CD14-positive monocyte (primary cell): ENCODE data around the gene ABCC4. TPM values are rescaled to one million over a fixed set of nuclear protein-coding genes. Genes with fewer than 3 reads are reported as not detected.
"Not testable (repeated sequence)": the region's sequence is repeated elsewhere in the genome, so short reads cannot be mapped to it uniquely, and the experiment has no call there.

Experiments
- DNase-seq, 3 donors: peaks; one replicate each; pipeline ENCODE4 v3.0.0-alpha.2; 2011 to 2022
- H2AFZ ChIP-seq: 2 replicates; pipeline ENCODE4 v1.6.0; 2012; ENCODE audit warnings: mild to moderate bottlenecking, low read depth, low read length, inconsistent platforms; ENCODE audit not compliant: insufficient read depth, poor library complexity, severe bottlenecking
- H3K27ac ChIP-seq, 2 donors: 1 replicate in 1 of 2; 2 replicates in 1 of 2; pipeline ENCODE4 v1.5.1; 2012 to 2013; ENCODE audit warnings: low read length in 2 of 2, control low read depth in 1 of 2, inconsistent platforms in 1 of 2, low read depth in 1 of 2, mild to moderate bottlenecking in 1 of 2
- H3K27me3 ChIP-seq, 2 donors: one replicate each; pipeline versions ENCODE4 v1.6.0 to v1.6.1; 2011 to 2013; ENCODE audit warnings: low read length in 2 of 2; ENCODE audit not compliant: control insufficient read depth in 2 of 2, insufficient read depth in 2 of 2
- H3K36me3 ChIP-seq, 2 donors: replicated peaks in 1 of 2; 1 replicate in 1 of 2; 2 replicates in 1 of 2; pipeline versions ENCODE4 v1.5.1 to v1.6.1; 2012 to 2013; ENCODE audit warnings: low read length in 2 of 2, control low read depth in 1 of 2, inconsistent platforms in 1 of 2, mild to moderate bottlenecking in 1 of 2; ENCODE audit not compliant: insufficient read depth in 2 of 2, control insufficient read depth in 1 of 2
- H3K4me1 ChIP-seq, 2 donors: 1 replicate in 1 of 2; 2 replicates in 1 of 2; pipeline versions ENCODE4 v1.5.1 to v1.6.1; 2012 to 2013; ENCODE audit warnings: low read length in 2 of 2, control low read depth in 1 of 2, inconsistent platforms in 1 of 2, mild to moderate bottlenecking in 1 of 2, moderate library complexity in 1 of 2; ENCODE audit not compliant: insufficient read depth in 2 of 2, control insufficient read depth in 1 of 2
- H3K4me2 ChIP-seq: replicated peaks from 2 replicates; pipeline ENCODE3; 2012; ENCODE audit warnings: low read length, moderate library complexity, mild to moderate bottlenecking; ENCODE audit not compliant: poor library complexity, severe bottlenecking; ENCODE audit errors: extremely low read depth
- H3K4me3 ChIP-seq, 3 experiments: fragments of 200-600 bp in 1 of 3; sonication (generic) in 1 of 3; replicated peaks in 1 of 3; 1 replicate in 2 of 3; 2 replicates in 1 of 3; pipeline ENCODE4 v1.5.1; 2011 to 2013; ENCODE audit warnings: low read length in 3 of 3, mild to moderate bottlenecking in 3 of 3, control low read depth in 2 of 3, low read depth in 2 of 3, inconsistent platforms in 1 of 3, moderate library complexity in 1 of 3
- H3K79me2 ChIP-seq: 2 replicates; pipeline ENCODE4 v1.6.0; 2012; ENCODE audit warnings: mild to moderate bottlenecking, control low read depth, inconsistent platforms, low read length, moderate library complexity; ENCODE audit not compliant: insufficient read depth
- H3K9ac ChIP-seq: 2 replicates; pipeline ENCODE4 v1.6.0; 2017; ENCODE audit warnings: low read length, mild to moderate bottlenecking; ENCODE audit not compliant: insufficient read depth, poor library complexity, severe bottlenecking
- H3K9me3 ChIP-seq, 2 donors: replicated peaks in 1 of 2; 1 replicate in 1 of 2; 2 replicates in 1 of 2; pipeline versions ENCODE4 v1.5.1 to v1.6.1; 2012 to 2013; ENCODE audit warnings: low read length in 2 of 2, control low read depth in 1 of 2; ENCODE audit not compliant: control insufficient read depth in 1 of 2, insufficient read depth in 1 of 2
- H4K20me1 ChIP-seq: 2 replicates; pipeline ENCODE4 v1.6.0; 2012; ENCODE audit warnings: mild to moderate bottlenecking, low read length, control low read depth, moderate library complexity; ENCODE audit not compliant: insufficient read depth
- H3K27ac Mint-ChIP-seq, 7 donors: one replicate each; pipeline ENCODE4 v1.8.0; 2020; ENCODE audit warnings: mild to moderate bottlenecking in 7 of 7, mixed read lengths in 7 of 7, moderate library complexity in 6 of 7, inconsistent platforms in 2 of 7
- H3K27me3 Mint-ChIP-seq, 3 donors: one replicate each; pipeline ENCODE4 v1.8.0; 2021 to 2022; ENCODE audit warnings: low read depth in 3 of 3, mild to moderate bottlenecking in 3 of 3, mixed read lengths in 3 of 3, moderate library complexity in 3 of 3, inconsistent platforms in 1 of 3
- H3K36me3 Mint-ChIP-seq, 2 donors: one replicate each; pipeline ENCODE4 v1.8.0; 2020; ENCODE audit warnings: mixed read lengths in 2 of 2, inconsistent platforms in 1 of 2, mild to moderate bottlenecking in 1 of 2
- H3K4me1 Mint-ChIP-seq: one replicate; pipeline ENCODE4 v1.8.0; 2020; ENCODE audit warnings: mild to moderate bottlenecking, mixed read lengths
- H3K4me3 Mint-ChIP-seq, 2 donors: one replicate each; pipeline ENCODE4 v1.8.0; 2020; ENCODE audit warnings: mild to moderate bottlenecking in 2 of 2, mixed read lengths in 2 of 2, moderate library complexity in 1 of 2
- H3K9me3 Mint-ChIP-seq, 7 donors: one replicate each; pipeline ENCODE4 v1.8.0; 2020 to 2022; ENCODE audit warnings: mixed read lengths in 7 of 7, mild to moderate bottlenecking in 6 of 7, moderate library complexity in 6 of 7, inconsistent platforms in 2 of 7
- WGBS: methylation state at CpG from one replicate; pipeline ENCODE4 v1.1.5; 2013; ENCODE audit warnings: missing lambda C conversion rate; ENCODE audit not compliant: insufficient coverage; 5-methylcytosine and 5-hydroxymethylcytosine counted together
- intact Hi-C, 2 donors: fragments of 100-400 bp; cut with micrococcal nuclease; formaldehyde crosslinking; loops; one replicate each; pipeline versions ENCODE4 v1.15.0 to v1.15.1; 2023
- polyA plus RNA-seq, 3 donors: library from polyadenylated mRNA; depleted of rRNA in 1 of 3; unstranded in 2 of 3; stranded (reverse) in 1 of 3; fragments of 300-500 nt in 2 of 3; fragments of >200 nt in 1 of 3; fragmentation: Illumina TruSeq in 2 of 3; gene quantifications; 1 replicate in 2 of 3; 2 replicates in 1 of 3; pipeline ENCODE4 v1.2.3, GENCODE V29; 2012 to 2021
- TF ChIP-seq, protein P1 (sequence below): fragments of 200-600 bp; IDR thresholded peaks from one replicate; pipeline ENCODE4 v1.8.0; 2022; ENCODE audit warnings: antibody characterized with exemption, mild to moderate bottlenecking

Gene ABCC4
- polyA plus RNA-seq, 3 donors: 0.96 to 2.5 (median 1.7) TPM

DNA sequence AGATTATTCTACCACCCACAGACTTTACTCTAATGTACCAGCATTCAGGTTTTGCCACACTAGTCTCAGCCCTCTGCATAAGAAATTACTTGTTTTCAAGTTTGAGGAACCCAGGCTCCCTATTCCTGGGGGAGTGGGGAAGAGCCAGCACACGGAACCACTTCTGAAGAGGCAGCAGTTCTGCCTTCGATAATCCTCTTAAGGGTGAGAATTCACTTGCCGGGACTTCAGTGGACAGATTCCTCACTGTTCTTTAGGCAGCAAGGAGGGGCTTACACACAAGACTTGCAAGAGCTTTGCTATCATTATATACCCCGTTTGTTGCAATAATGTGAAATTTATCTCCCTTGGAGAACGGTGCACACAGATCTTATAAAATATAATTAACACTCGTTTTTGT lies 133.1 kb downstream of the ABCC4 start:
- H3K27ac Mint-ChIP-seq: no peak overlapping the region
- H3K27ac ChIP-seq: no peak overlapping the region
- intact Hi-C loops: no loop called here
- H3K9me3 Mint-ChIP-seq: no peaks in the 10 kb centered on the region
- H3K27me3 Mint-ChIP-seq: no peaks in the 10 kb centered on the region
- no peaks in the 10 kb centered on the region for H3K79me2 ChIP-seq
- H3K4me2 ChIP-seq: no peak overlapping the region
- no peak overlapping the region for H3K4me3 Mint-ChIP-seq
- no peaks in the 10 kb centered on the region for H3K9me3 ChIP-seq
- TF ChIP-seq, protein P1, sequence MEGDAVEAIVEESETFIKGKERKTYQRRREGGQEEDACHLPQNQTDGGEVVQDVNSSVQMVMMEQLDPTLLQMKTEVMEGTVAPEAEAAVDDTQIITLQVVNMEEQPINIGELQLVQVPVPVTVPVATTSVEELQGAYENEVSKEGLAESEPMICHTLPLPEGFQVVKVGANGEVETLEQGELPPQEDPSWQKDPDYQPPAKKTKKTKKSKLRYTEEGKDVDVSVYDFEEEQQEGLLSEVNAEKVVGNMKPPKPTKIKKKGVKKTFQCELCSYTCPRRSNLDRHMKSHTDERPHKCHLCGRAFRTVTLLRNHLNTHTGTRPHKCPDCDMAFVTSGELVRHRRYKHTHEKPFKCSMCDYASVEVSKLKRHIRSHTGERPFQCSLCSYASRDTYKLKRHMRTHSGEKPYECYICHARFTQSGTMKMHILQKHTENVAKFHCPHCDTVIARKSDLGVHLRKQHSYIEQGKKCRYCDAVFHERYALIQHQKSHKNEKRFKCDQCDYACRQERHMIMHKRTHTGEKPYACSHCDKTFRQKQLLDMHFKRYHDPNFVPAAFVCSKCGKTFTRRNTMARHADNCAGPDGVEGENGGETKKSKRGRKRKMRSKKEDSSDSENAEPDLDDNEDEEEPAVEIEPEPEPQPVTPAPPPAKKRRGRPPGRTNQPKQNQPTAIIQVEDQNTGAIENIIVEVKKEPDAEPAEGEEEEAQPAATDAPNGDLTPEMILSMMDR: no peak
- no peak overlapping the region for H3K4me3 ChIP-seq
- no peaks in the 10 kb centered on the region for H3K27me3 ChIP-seq
- DNase-seq: no peak
- no peaks in the 10 kb centered on the region for H4K20me1 ChIP-seq
- 84% methylated on average over 2 of the region's 6 CpGs for WGBS
- no peak overlapping the region for H3K9ac ChIP-seq
- H3K36me3 Mint-ChIP-seq: peaks cover 11 to 24% of the 10 kb centered on the region in 2 donors
- no peaks in the 10 kb centered on the region for H3K36me3 ChIP-seq
- no peaks in the 10 kb centered on the region for H3K4me1 ChIP-seq
- H3K4me1 Mint-ChIP-seq: no peaks in the 10 kb centered on the region
- no peak overlapping the region for H2AFZ ChIP-seq

DNA sequence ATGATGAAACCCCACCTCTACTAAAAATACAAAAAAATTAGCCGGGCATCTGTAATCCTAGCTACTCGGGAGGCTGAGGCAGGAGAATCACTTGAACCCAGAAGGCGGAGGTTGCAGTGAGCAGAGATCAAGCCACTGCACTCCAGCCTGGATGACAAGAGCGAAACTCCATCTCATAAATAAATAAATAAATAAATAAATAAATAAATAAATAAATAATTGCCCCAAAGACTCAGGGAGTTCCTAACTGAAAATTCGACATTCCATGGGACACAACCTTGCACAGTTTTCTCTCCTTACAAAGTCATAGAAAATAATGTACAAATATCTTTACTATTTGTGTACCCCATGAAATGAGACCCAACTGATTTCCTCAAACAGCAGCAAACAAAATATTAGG lies 134.2 kb downstream of the ABCC4 start:
- H3K4me2 ChIP-seq, H2AFZ ChIP-seq, H3K4me3 ChIP-seq, H3K27me3 Mint-ChIP-seq, H3K36me3 ChIP-seq, DNase-seq, H3K4me3 Mint-ChIP-seq, H3K27ac Mint-ChIP-seq, H3K79me2 ChIP-seq, H3K9me3 Mint-ChIP-seq, H4K20me1 ChIP-seq, H3K4me1 Mint-ChIP-seq, intact Hi-C loops, H3K4me1 ChIP-seq, H3K27me3 ChIP-seq, H3K9me3 ChIP-seq, H3K27ac ChIP-seq, H3K9ac ChIP-seq: not testable (repeated sequence)
- H3K36me3 Mint-ChIP-seq: peaks cover 12 to 22% of the 10 kb centered on the region in 2 donors
- WGBS: 100% methylated on average over 1 of the region's 5 CpGs
